T-cell (primary cell): ENCODE results near the gene PDZRN4. TPM values are rescaled to one million over a fixed set of nuclear protein-coding genes. Genes with fewer than 3 reads are reported as not detected.

Experiments used
- ATAC-seq, 4 experiments: fragments of 200-7000 bp in 3 of 4; fragments of 150-1000 bp in 1 of 4; cut with Tn5 transposase; replicated peaks in 1 of 4; 1 replicate in 3 of 4; 2 replicates in 1 of 4; pipeline ENCODE4 v1.10.0; 2021; ENCODE audit warnings: moderate library complexity in 3 of 4, mild to moderate bottlenecking in 2 of 4, moderate number of reproducible peaks in 1 of 4
- CTCF ChIA-PET, 2 donors: fragments of 300-600 bp; sonication (Branson Sonifier 250); formaldehyde crosslinking; loops; one replicate each; lab custom pipeline; 2022; ENCODE audit warnings: antibody characterized with exemption in 2 of 2; lab: Charles Lee
- POLR2A ChIA-PET, 2 donors: fragments of 300-600 bp; sonication (Branson Sonifier 250); formaldehyde crosslinking; loops; one replicate each; lab custom pipeline; 2022; ENCODE audit warnings: antibody characterized with exemption in 2 of 2; lab: Charles Lee
- DNase-seq, 35 experiments: peaks; one replicate each; pipeline versions ENCODE4 v3.0.0 to v3.0.0-alpha.2; 2013 to 2023
- H3K27ac ChIP-seq: one replicate; pipeline ENCODE4 v1.5.1; 2013; ENCODE audit warnings: low read length
- H3K27me3 ChIP-seq, 2 experiments: replicated peaks in 1 of 2; 1 replicate in 1 of 2; 2 replicates in 1 of 2; pipeline versions ENCODE4 v1.6.1 to v1.7.0; 2013; ENCODE audit warnings: low read length in 1 of 2, mixed read lengths in 1 of 2; ENCODE audit not compliant: control insufficient read depth in 2 of 2, insufficient read depth in 2 of 2; ENCODE audit errors: extremely low read depth in 1 of 2
- H3K36me3 ChIP-seq, 2 donors: 1 replicate in 1 of 2; 2 replicates in 1 of 2; pipeline versions ENCODE4 v1.6.1 to v1.7.0; 2013; ENCODE audit warnings: low read length in 1 of 2; ENCODE audit not compliant: control insufficient read depth in 2 of 2, insufficient read depth in 1 of 2; ENCODE audit errors: extremely low read depth in 1 of 2
- H3K4me1 ChIP-seq, 2 experiments: 1 replicate in 1 of 2; 2 replicates in 1 of 2; pipeline versions ENCODE4 v1.6.1 to v1.7.0; 2013; ENCODE audit warnings: low read length in 2 of 2, mixed read lengths in 1 of 2; ENCODE audit not compliant: insufficient read depth in 2 of 2, control insufficient read depth in 1 of 2; ENCODE audit errors: extremely low read depth in 1 of 2
- H3K4me3 ChIP-seq, 2 donors: 1 replicate in 1 of 2; 2 replicates in 1 of 2; pipeline versions ENCODE4 v1.5.1 to v1.7.0; 2013; ENCODE audit warnings: mild to moderate bottlenecking in 2 of 2, low read length in 1 of 2, moderate library complexity in 1 of 2; ENCODE audit not compliant: control insufficient read depth in 1 of 2; ENCODE audit errors: extremely low read depth in 1 of 2
- H3K9me3 ChIP-seq: 2 replicates; pipeline ENCODE4 v1.7.0; 2013
- H3K27ac Mint-ChIP-seq, 2 donors: one replicate each; pipeline ENCODE4 v1.8.0; 2020 to 2021; ENCODE audit warnings: mild to moderate bottlenecking in 2 of 2, mixed read lengths in 2 of 2
- H3K27me3 Mint-ChIP-seq, 2 donors: one replicate each; pipeline ENCODE4 v1.8.0; 2021 to 2022; ENCODE audit warnings: mixed read lengths in 2 of 2
- H3K36me3 Mint-ChIP-seq: one replicate; pipeline ENCODE4 v1.8.0; 2021; ENCODE audit warnings: mixed read lengths
- H3K4me1 Mint-ChIP-seq, 3 donors: one replicate each; pipeline ENCODE4 v1.8.0; 2020 to 2022; ENCODE audit warnings: mixed read lengths in 3 of 3, mild to moderate bottlenecking in 1 of 3
- H3K4me3 Mint-ChIP-seq, 3 donors: one replicate each; pipeline ENCODE4 v1.8.0; 2020 to 2022; ENCODE audit warnings: mild to moderate bottlenecking in 3 of 3, mixed read lengths in 3 of 3, moderate library complexity in 3 of 3
- H3K9me3 Mint-ChIP-seq, 3 donors: one replicate each; pipeline ENCODE4 v1.8.0; 2020 to 2022; ENCODE audit warnings: mixed read lengths in 3 of 3
- WGBS: methylation state at CpG from one replicate; pipeline ENCODE4 v1.1.5; 2013; ENCODE audit warnings: missing lambda C conversion rate; ENCODE audit not compliant: insufficient coverage; 5-methylcytosine and 5-hydroxymethylcytosine counted together
- total RNA-seq, 35 experiments: library from RNA in 6 of 35; stranded (reverse) in 6 of 35; fragments of 120-200 nt in 1 of 35; gene quantifications; one replicate each; pipeline versions ENCODE4 v1.2.1 to v1.2.4 and lab custom pipeline; 2013 to 2026

The PDZRN4 gene
- total RNA-seq, 5 donors from 2014 or later (not counting 1 experiment from before 2014, with no cell fraction given): not detected

DNA sequence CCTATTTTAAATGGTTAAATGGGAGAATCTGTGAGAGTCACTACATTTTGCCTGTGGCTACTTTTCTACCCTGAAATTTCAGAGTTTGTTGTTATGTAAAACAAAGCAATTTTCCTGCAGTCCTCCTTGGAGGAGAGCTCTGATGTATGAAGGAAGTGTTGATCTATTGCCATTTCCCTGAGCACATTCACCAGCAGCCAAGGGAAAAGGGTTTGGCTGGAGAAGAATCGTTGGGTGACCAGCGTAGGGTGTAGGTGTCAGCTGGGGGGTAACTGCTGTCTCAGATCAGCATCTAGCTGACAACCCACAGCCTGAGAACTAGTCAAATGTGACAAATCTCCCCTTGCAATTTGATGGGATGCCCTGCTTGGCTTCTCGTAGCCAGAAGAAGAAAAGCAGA is 230.5 kb downstream of the PDZRN4 start:
- H3K27me3 Mint-ChIP-seq: peaks cover 0 to 4% of the 10 kb centered on the region in 2 donors
- WGBS: no CpG with 5 or more reads among the region's 3 CpGs
- H3K4me3 ChIP-seq: no peak overlapping the region
- no peak overlapping the region for H3K27ac Mint-ChIP-seq
- DNase-seq: no peak
- no peaks in the 10 kb centered on the region for H3K36me3 ChIP-seq
- peaks cover 0 to 7% (median 2%) of the 10 kb centered on the region in 3 donors for H3K9me3 Mint-ChIP-seq
- no peaks in the 10 kb centered on the region for H3K36me3 Mint-ChIP-seq
- no peaks in the 10 kb centered on the region for H3K4me1 ChIP-seq
- no peak overlapping the region for H3K27ac ChIP-seq
- H3K4me3 Mint-ChIP-seq: no peak overlapping the region
- ChIA-PET POLR2A (no interaction called here), CTCF (no interaction called here)
- H3K4me1 Mint-ChIP-seq: no peaks in the 10 kb centered on the region
- ATAC-seq: no peak
- no peaks in the 10 kb centered on the region for H3K27me3 ChIP-seq
- H3K9me3 ChIP-seq: no peaks in the 10 kb centered on the region

DNA sequence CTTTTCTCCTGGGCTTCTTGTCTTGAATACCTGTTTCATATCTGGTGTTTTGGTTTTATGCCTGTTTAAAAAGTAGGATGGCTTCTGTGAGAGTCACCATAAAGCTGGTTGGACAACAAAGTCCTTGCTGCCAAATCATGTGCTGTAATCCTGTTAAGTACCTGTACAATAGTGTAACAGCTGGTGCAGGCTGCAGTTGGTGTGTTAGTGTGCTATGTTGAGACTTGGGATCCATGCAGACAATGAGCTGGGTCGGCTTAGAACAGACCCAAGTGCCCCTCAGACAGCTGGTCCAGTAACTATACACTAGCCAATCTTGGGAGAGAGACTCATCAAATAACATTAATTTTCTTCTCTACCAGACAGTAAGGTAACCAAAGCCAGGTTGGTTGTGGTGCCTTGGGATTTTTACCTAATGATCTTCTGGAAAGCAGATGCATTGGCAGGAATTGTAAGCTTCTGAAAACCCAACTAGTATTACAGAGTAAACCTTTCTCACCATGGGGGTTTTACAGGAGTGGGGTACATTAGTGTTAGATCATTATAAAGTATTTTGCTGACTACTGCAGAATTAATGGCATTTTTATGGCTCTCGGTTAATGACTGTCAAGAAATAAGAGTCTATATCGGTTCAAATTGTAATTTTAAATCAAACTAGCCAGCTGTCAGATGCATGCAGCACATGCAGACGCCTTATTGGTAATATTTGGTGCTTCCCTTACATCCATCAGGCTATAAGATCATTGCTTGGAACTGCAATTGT is 231.2 kb downstream of the PDZRN4 start:
- CTCF ChIA-PET: no interaction called here
- DNase-seq (no peak), ATAC-seq (no peak)
- Mint-ChIP-seq H3K4me1 (no peaks in the 10 kb centered on the region), H3K9me3 (no peaks in the 10 kb centered on the region), H3K4me3 (no peak overlapping the region), H3K27me3 (peaks cover 0 to 5% of the 10 kb centered on the region in 2 donors), H3K27ac (no peak overlapping the region), H3K36me3 (no peaks in the 10 kb centered on the region)
- 90% methylated on average over 2 of the region's 4 CpGs for WGBS
- Histone ChIP-seq H3K4me3 (no peak overlapping the region), H3K27ac (no peak overlapping the region), H3K9me3 (no peaks in the 10 kb centered on the region), H3K27me3 (no peaks in the 10 kb centered on the region), H3K36me3 (no peaks in the 10 kb centered on the region), H3K4me1 (no peaks in the 10 kb centered on the region)
- POLR2A ChIA-PET: no interaction called here

DNA sequence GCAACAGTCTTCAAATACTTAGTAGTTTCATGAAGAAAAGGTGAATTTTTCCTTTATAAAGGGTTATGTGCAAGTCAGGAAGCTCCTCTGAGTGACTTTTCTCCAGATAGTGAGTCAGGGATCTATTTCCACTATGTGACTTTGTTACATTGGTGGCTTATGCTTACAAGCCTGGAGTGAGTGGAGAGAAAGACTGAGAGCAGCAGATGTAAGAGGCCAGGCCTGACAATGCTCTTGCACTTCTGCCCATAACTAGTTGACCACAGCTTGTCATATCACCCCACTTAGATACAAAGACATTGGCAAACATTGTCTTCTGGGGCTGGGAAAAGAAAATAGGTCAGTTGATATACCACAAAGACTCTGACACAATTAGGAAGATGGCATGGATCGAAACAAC is 236.5 kb downstream of the PDZRN4 start:
- H3K27me3 Mint-ChIP-seq: peaks cover 0 to 5% of the 10 kb centered on the region in 2 donors
- DNase-seq (no peak), ATAC-seq (no peak)
- Histone ChIP-seq H3K27me3 (no peaks in the 10 kb centered on the region), H3K9me3 (no peaks in the 10 kb centered on the region), H3K36me3 (no peaks in the 10 kb centered on the region), H3K4me1 (no peaks in the 10 kb centered on the region), H3K4me3 (no peak overlapping the region), H3K27ac (no peak overlapping the region)
- H3K4me3 Mint-ChIP-seq: no peak overlapping the region
- ChIA-PET CTCF (interaction anchor here in 1 of 2 donors (0.6 kb wide), 1 partner anchor 18 kb away, joined by 7 read pairs; no protein-coding TSS in a partner anchor), POLR2A (no interaction called here)
- no peaks in the 10 kb centered on the region for H3K36me3 Mint-ChIP-seq
- H3K9me3 Mint-ChIP-seq: peaks cover 0 to 4% (median 0%) of the 10 kb centered on the region in 3 donors
- WGBS: no CpG with 5 or more reads among the region's 1 CpG
- H3K4me1 Mint-ChIP-seq: no peaks in the 10 kb centered on the region
- no peak overlapping the region for H3K27ac Mint-ChIP-seq

DNA sequence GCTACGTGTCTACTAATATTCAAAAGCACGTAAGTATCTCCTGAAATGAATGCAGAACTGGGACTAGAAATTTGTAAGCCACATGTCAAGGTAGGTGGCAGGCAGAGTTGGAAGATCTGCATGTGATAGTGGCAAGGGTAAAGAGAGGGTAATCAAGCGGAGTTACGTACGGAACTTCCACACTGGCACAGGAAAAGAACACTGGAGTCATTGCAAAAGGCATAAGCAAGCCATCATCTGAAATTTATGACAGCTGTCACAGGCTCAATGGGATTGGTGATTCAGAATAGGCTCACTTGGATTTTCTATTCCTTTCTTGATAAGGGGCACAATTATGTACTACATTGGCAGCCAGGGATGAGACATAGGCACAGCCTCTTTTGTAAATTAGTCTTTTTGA is 245.3 kb downstream of the PDZRN4 start:
- Histone ChIP-seq H3K36me3 (no peaks in the 10 kb centered on the region), H3K9me3 (no peaks in the 10 kb centered on the region), H3K27ac (no peak overlapping the region), H3K4me3 (no peak overlapping the region), H3K27me3 (no peaks in the 10 kb centered on the region), H3K4me1 (no peaks in the 10 kb centered on the region)
- POLR2A ChIA-PET: no interaction called here
- 97% methylated on average over 5 of the region's 5 CpGs for whole genome bisulfite sequencing
- Mint-ChIP-seq H3K4me1 (no peaks in the 10 kb centered on the region), H3K36me3 (no peaks in the 10 kb centered on the region), H3K4me3 (no peak overlapping the region), H3K9me3 (peaks cover 0 to 2% (median 0%) of the 10 kb centered on the region in 3 donors), H3K27me3 (no peaks in the 10 kb centered on the region), H3K27ac (no peak overlapping the region)
- CTCF ChIA-PET: no interaction called here
- ATAC-seq (no peak), DNase-seq (no peak)

DNA sequence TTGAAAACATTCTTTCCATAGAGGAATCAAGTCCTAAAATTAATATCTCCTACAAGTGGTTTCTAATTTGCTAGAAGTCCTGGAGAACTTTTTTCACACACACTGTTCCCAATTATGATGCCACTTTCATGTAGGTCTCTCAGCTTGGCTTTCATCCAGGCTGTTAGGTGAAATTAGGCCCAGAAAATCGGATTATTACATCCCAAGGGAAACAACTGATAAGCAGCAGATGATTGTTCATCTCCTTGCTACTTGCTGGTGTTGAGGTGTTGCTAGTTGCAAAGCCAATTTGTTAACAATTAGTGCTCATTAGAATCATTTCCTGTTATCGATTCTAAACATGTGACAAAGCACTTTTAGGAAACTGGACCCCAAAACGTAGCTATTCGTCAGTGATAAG is 248.0 kb downstream of the PDZRN4 start:
- ChIA-PET POLR2A (no interaction called here), CTCF (no interaction called here)
- Mint-ChIP-seq H3K9me3 (no peaks in the 10 kb centered on the region), H3K36me3 (no peaks in the 10 kb centered on the region), H3K27ac (no peak overlapping the region), H3K4me3 (no peak overlapping the region), H3K27me3 (no peaks in the 10 kb centered on the region), H3K4me1 (no peaks in the 10 kb centered on the region)
- H3K27ac ChIP-seq: no peak overlapping the region
- no peaks in the 10 kb centered on the region for H3K27me3 ChIP-seq
- ATAC-seq (no peak), DNase-seq (no peak)
- H3K9me3 ChIP-seq: no peaks in the 10 kb centered on the region
- no peak overlapping the region for H3K4me3 ChIP-seq
- no peaks in the 10 kb centered on the region for H3K4me1 ChIP-seq
- WGBS: 90% methylated on average over 3 of the region's 4 CpGs
- no peaks in the 10 kb centered on the region for H3K36me3 ChIP-seq

DNA sequence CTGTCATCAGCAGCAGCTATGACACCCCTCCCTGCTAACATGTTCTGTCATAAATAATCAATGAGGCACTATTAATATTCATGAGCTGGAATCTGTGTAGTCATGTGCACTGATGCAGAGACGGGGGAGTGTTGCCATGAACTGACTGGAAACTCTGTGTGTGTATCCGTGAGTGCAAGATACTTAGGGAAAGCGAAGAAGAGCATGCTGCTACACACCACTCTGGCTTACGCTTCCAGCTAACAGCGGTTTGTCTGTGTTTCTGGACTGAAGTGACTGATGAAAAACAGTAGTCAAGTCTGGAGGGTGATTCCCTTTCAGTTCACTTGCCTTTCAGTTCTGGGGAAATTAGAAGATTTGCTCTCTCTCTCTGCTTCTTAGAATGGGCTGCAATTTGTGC is 249.4 kb downstream of the PDZRN4 start:
- POLR2A ChIA-PET: no interaction called here
- Mint-ChIP-seq H3K4me1 (no peaks in the 10 kb centered on the region), H3K36me3 (no peaks in the 10 kb centered on the region), H3K4me3 (no peak overlapping the region), H3K27me3 (no peaks in the 10 kb centered on the region), H3K27ac (no peak overlapping the region), H3K9me3 (no peaks in the 10 kb centered on the region)
- H3K27ac ChIP-seq: no peak overlapping the region
- no peaks in the 10 kb centered on the region for H3K27me3 ChIP-seq
- 44% methylated on average over 2 of the region's 5 CpGs for WGBS
- ATAC-seq (no peak), DNase-seq (no peak)
- H3K36me3 ChIP-seq: no peaks in the 10 kb centered on the region
- H3K4me3 ChIP-seq: no peak overlapping the region
- H3K9me3 ChIP-seq: no peaks in the 10 kb centered on the region
- no peaks in the 10 kb centered on the region for H3K4me1 ChIP-seq
- CTCF ChIA-PET: interaction anchor here in 1 of 2 donors (0.7 kb wide), 1 partner anchor 8 kb away, joined by 3 read pairs; no protein-coding TSS in a partner anchor
